Activated naive CD8-positive, alpha-beta T cell treated with anti-CD3 and anti-CD28 coated beads, Interleukin-2, amount 50 U/mL, for 16 hours (primary cell): ENCODE measurements around the gene SLC35E1.
"Not testable (repeated sequence)": the region's sequence is repeated elsewhere in the genome, so short reads cannot be mapped to it uniquely, and the experiment has no call there.

Experiments
- DNase-seq: peaks from one replicate; pipeline ENCODE4 v3.0.0-alpha.2; 2020; ENCODE audit warnings: low read depth, low spot score

SLC35E1 gene

DNA sequence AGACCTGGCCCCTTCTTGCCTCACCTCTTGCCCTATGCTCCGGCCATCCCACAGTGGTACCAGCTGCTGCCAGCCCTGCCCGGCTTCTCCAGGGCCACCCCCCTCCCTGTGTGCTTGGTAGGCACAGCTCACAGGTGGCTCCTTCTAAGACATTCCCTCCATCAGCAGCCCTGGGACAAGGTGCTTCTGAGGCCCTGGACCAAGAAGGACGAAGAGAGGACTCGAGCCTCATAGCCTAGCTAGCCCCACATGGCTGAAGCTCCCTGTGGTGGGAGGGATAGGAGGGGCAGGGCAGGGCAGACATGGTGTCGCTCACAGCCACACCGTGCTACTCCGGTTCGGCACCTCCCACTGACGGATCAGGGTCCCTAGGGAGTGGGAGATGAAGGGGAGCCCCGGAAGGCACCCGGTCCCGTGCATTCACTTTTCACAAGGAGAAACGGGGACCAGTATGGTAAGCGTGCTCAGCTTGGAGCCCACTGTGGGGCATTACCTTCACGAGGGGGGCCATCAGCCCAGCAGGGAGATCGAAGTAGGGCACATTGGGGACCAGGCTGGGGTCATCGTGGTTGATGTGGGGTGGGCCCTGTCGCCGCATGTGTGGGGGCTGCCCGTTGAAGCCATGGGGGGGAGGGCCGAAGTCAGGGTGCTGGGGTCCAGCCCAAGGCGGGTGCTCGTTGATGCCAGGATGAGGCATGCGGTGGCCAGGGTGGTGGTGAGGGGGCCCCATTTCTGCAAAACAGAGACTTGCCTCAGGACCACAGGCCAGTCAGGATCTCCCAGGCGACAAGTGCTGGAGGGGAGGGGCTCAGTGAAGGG lies 49.4 kb downstream of the SLC35E1 start:
- no peak for DNase-seq

DNA sequence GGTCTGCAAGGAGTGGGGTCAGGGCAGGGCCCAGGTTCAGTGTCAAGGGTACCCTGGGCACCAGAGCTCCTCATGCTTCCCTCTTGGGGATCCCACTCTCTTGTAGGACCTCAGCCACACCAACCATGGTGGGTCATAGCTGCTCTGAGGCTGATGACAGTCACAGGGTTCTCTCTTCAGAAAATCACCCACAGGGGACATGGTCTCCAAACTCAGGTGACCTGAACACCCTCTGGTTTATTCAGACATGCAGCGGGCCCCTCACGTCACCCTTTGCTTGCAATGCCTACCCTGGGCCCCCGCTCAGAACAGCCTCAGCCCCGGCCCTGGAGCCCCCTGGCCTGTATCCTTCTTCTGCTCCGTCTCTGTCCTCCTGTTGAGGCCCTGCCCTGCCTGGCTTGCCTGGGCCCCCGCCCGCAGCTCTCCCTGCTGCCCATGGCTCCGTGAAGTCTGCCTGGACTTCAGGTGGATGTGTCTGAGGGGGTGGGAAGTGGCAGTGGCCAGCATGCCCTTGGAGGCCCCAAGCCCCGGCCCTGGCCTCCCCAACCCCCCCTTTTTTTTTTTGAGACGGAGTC lies 50.4 kb downstream of the SLC35E1 start:
- DNase-seq, result no peak

- no peak for DNase-seq
Observed at GRCh38 chr19:16520986-16521624, 51.1 kb downstream of the SLC35E1 start.

DNA sequence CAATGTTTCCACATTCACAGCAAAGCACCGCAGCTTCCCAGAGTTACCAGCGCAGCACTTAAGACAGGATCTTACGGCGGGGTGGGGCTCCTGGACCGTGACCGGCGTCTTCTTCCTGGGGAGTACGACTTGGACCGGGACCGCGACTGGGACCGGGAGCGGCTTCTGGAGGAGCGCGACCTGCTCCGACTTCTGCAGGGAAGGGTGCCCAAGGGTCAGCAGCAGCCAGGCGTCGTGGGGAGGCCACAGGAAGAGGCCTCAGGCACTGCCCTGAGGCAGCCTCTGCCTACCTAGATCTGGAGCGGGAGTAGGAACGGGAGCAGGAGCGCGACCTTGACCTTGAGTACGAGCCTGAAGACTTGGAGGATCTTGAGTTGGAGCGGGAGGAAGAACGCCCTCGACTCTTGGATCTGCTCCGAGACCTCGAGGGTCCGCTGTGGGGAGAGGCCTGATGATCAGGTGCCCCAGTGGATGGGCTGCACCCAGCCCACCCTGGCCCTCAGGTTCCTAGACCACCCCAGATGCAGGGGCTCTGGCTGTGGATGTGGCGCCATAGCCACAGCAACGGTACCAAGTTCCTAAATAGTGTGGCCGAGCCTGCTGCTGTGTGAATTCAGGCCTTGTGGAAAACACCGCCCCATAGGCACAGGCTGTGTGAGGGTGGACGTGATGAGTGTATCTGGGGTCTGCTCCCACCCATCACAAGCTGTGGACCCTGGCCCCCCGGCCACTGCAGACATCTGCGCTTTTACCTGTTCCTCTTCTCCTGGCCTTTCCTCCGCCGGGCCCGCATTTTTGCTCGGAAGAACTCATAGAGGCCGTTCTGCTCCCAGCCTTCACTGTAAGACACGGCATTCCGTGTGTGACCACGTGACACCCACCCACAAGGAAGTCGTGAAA lies 51.9 kb downstream of the SLC35E1 start:
- no peak for DNase-seq

DNA sequence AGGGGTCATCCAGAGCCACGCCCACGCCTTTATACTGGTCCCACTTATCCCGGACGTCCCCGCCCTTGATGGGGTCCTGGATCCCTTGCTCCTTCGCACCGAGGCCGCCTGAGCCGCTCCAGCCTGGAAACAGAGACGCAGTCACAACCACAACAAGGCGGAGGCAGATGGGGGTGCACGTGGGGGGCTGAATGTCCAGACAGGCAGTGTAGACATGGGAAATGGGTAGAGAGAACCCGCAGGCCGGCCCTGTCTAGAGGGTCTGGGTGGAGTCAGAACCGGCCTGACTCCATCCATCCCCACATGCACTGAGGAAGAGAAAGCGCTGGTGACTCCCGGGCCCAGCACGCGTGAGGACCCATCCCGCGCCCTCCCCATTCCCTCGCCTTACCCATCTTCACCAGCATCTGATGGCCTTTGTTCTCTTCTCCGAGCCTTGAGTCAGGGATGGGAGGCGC lies 53.0 kb downstream of the SLC35E1 start:
- DNase-seq, result no peak

DNA sequence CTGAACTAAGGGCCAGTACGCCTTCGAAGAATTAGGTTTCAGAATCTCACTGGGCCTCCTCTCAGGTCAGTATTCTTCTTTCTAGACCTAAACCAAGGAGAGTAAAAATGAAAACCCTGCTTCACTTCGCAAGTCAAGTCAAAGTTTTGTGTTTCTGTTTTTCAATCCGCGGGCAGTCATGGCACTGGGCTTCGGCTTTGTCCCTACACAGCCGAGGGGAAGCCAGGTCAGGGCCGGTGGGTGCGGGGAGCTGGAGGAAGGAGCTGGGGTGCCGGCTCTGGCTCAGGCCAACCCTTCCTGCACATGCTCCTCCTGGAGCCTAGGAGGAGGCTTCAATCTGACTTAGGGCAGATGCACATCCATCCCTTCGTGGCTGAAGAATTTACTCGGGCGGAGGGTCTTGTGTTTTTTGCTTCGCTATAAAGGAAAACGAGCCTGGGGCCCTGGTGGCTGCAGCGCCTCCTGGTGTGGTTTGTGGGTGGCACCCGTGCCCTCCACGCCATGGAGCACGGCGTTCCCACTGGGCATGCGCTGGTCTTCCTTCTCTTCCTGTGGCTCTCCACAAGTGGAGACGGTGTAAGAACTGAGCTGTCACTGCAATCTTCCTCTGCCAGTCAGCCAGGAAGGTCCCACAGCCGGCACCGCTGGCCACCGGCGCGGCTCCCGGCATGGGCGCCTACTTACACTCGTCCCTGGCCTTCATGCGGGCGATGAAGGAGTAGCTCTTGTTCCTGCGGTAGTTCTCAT lies 53.6 kb downstream of the SLC35E1 start:
- no peak for DNase-seq

GRCh38 chr19:16518061-16518460 lies 54.2 kb downstream of the SLC35E1 start:
- DNase-seq, result no peak

DNA sequence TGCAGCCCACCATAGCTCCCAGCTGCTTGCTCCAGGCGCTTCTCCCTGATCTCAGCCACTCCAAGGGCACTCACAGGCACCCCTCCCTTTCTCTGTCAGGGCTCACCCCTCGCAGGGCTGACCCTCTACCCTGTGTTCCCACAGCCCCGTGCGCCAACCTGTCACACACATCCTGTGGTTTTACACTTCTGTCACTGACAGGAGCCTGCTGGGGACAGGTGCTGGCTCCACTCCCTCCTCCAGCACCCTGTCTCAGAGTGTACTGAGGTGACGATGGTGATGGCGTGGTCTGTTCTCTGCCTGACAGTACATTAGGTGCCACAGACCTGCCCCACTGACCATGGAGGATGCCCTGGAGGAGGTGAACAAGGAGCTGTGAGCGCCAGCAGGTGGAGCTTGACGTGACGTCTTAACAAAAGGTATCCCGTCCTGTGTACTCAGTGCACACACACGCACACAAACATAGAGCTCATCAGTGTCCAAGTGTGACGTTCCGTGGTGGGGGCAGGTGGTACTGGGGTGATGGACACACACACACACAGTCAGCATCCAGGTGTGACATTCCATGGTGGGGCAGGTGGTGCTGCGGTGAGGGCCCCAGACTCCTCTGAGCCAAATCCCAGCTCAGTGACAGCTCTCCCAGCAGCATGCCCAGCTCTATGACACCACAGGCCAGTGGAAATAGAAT lies 55.1 kb downstream of the SLC35E1 start:
- DNase-seq, result no peak

GRCh38 chr19:16516381-16516780 lies 55.8 kb downstream of the SLC35E1 start:
- DNase-seq, result no peak

GRCh38 chr19:16514383-16515019 lies 57.7 kb downstream of the SLC35E1 start:
- DNase-seq, result no peak

DNA sequence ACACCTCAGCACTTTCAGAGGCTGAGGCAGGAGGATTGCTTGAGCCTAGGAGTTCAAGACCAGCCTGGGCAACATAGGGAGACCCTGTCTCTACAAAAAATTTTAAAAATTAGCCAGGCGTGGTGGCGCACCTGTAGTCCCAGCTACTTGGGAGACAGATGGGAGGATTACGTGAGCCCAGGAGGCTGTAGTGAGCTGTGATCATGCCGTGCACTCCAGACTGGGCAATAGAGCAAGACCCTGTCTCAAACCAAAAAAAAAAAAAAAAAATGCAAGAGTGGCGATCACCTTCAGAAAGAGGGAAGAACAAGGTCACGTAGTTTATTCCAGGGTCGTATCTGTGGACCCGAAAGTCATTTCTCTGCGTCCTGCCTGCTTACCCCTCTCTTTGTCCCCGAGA lies 59.6 kb downstream of the SLC35E1 start:
- DNase-seq, result not testable (repeated sequence)

DNA sequence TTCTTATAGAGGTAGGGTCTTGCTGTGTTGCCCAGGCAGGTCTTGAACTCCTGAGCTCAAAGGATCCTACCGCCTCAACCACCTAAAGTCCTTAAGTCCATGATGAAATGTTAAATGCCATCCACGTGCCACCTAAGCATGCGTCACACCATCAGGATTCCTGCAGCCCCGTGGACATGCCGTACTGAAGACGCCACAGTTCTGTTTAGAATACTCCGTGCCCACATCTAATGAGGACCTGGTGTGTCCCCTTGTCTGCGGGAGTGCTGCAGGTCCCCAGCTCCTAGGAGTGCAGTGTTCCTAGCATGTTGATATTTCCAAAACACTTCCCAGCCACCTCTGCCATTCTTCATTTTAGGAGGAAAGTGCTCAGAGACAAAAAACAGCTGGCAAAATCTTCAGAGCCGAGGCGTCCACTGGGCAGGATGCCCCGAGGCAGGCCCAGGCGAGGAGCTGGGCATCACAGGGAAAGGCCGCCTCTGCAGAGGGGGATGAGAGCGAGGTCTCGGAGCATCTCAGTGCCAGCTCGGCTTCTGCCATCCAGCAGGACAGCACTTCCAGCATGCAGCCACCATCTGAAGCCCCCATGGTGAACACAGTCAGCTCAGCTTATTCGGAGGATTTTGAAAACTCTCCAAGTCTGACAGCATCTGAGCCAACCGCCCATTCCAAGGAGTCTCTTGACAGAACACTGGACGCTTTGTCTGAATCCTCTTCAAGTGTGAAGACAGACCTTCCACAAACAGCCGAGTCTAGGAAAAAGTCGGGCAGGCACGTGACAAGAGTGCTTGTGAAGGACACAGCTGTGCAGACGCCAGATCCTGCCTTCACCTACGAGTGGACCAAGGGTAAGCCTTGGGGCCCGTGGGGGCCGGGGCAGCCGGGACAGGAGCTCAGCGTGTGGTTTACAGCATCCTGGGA lies 62.8 kb downstream of the SLC35E1 start:
- no peak for DNase-seq

DNA sequence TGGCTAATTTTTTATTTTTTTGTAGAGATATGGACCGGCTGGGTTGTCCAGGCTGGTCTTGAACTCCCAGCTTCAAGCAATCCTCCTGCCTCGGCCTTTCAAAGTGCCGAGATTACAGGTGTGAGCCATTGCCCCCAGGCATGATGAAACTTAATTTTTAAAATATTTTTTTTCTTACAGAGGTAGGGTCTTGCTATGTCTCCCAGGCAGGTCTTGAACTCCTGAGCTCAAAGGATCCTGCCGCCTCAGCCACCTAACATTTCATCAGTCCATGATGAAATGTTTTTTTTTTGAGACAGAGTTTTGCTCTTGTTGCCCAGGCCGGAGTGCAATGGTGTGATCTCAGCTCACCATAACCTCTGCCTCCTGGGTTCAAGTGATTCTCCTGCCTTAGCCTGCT lies 63.7 kb downstream of the SLC35E1 start:
- DNase-seq, result no peak

- DNase-seq, result no peak
Observed at GRCh38 chr19:16506961-16507360, 65.3 kb downstream of the SLC35E1 start.

DNA sequence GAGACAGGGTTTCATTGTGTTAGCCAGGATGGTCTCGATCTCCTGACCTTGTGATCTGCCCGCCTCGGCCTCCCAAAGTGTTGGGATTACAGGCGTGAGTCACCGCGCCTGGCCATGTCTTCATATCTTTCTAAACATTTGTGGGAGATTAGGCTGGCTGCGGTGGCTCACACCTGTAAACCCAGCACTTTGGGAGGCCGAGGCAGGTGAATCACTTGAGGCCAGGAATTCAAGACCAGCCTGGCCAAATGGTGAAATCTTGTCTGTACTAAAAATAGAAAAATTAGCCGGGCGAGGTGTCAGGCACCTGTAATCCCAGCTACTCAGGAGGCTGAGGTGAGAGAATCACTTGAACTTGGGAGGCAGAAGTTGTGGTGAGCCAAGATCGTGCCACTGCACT lies 66.1 kb downstream of the SLC35E1 start:
- not testable (repeated sequence) for DNase-seq

DNA sequence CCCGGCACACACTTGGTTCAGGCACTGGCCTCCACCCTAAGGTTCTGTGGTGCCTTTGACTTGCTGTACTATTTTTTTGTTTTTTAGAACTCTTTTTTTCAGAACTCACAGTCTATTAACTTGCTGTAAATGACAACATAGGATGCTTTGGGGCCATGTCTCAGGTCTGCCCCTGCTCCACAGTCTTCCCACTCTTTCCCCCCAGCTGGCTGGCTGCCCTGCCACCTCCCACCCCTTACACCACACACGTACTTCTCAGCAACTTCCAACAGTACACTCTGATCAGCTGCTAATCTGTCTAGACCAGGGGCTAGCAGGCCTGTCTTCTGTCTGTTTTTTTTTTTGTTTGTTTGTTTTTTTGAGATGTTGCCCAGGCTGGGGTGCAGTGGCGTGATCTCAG lies 67.9 kb downstream of the SLC35E1 start:
- no peak for DNase-seq
